GM19372 (cell line): Measurements from ENCODE around the gene SGMS1.
"Not testable (repeated sequence)": the region's sequence is repeated elsewhere in the genome, so short reads cannot be mapped to it uniquely, and the experiment has no call there.

ENCODE experiments used
- ATAC-seq: cut with Tn5 transposase; IDR thresholded peaks from one replicate; pipeline ENCODE4 v1.9.1; 2021; ENCODE audit warnings: mild to moderate bottlenecking, low read depth, moderate library complexity; ENCODE audit not compliant: unreplicated experiment

SGMS1 gene

DNA sequence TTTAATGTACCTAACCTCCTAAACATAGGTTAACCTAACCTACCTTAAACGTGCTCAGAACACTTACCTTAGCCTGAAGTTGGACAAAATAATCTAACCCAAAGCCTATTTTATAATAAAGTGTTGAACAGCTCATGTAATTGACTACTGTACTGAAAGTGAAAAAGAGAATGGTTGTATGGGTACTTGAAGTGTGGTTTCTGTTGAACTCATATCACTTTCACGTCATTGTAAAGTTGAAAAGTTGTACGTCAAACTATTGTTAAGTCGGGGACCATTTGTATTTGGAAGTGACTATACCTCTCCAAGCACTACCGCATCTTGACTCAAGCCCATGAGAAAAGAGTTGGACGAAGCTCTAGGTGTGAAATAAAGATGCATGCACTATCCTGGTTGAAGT lies 334.6 kb downstream of the SGMS1 start:
- no peak for ATAC-seq

DNA sequence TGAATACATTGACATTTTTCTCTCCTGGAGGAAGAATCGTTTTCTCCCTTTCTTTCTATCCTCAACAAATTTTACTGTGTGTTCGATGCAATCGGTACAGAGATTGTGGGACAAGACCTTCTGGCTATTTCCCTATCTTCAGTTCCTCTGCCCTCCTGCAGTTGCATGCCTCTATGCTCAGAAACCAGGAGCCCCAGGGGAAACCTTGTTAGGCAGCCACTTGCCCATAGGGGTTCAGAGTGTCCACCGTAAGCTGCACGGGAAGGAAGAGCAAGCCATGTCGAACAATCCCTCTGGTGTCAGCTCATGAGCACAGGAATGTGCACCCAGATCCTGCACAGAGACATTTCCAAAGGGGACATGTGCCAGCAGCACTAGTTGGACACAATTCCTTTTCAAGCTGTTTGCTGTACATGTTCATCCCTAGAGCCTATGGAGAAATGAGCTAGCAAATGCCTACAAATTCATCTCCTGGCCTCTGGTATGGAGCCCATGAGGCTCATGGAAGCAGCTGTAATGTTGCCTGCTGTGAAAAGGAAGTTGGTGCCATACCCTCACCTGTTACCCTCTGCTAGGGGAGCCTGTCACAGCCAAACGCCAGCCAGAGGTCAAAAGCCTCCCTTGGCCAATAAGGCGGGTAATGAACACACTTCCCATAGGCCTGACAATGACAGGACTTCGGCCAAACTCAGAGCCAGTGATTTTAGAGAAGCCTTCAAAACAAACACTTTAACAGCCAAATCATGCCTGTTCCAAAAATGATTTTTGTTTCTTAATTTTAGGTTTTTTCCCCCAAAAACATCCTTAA lies 336.6 kb downstream of the SGMS1 start:
- no peak for ATAC-seq

DNA sequence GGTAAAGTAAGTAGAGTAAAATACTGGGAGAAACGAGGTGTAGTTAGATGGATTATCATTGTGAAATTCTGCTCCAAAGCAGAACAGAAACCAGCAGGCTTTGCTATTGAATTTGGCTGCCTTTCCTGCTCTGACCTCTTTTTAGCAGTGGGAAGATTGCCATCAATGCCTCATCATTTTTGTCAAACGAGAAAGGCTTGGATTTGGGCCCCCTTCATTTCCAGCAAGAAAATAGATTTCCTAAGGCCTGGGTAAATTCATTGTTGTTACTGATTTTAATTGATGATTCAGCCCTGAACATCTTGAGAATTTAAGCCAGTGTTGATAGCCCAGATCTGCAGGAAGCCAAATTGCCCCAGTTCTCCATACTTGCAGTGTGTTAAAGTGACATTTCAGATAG lies 337.2 kb downstream of the SGMS1 start:
- no peak for ATAC-seq

- no peak for ATAC-seq
Measured at GRCh38 chr10:50281967-50282522, 341.7 kb downstream of the SGMS1 start.

DNA sequence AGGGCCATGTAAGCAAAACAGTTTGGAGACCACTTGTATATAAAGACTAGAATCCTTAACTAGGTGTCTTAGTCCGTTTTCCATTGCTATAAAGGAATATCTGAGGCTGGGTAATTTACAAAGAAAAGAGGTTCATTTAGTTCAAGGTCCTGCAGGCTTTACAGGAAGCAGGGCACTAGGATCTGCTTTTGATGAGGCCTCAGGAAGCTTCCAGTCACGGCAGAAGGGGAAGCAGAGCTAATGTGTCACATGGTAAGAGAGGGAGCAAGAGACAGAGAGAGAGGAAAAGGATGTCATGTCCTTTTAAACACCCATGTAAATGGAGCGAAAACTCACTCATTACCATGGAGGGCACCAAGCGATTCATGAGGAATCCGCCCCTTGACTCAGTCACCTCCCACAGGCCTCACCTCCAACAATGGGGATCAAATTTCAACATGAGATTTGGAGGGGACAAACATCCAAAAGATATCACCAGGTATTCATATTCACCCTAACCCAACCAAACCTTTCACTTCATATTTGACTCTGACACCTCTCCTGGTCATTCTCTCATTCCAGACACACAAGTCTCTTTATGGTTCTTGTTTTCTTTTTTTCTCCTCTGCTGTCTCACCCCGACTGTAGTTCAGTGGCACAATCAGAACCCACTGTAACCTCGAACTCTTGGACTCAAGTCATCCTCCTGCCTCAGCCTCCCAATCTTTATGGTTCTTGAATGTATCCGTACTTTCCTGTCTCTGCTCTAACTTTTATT lies 342.4 kb downstream of the SGMS1 start:
- ATAC-seq: no peak

DNA sequence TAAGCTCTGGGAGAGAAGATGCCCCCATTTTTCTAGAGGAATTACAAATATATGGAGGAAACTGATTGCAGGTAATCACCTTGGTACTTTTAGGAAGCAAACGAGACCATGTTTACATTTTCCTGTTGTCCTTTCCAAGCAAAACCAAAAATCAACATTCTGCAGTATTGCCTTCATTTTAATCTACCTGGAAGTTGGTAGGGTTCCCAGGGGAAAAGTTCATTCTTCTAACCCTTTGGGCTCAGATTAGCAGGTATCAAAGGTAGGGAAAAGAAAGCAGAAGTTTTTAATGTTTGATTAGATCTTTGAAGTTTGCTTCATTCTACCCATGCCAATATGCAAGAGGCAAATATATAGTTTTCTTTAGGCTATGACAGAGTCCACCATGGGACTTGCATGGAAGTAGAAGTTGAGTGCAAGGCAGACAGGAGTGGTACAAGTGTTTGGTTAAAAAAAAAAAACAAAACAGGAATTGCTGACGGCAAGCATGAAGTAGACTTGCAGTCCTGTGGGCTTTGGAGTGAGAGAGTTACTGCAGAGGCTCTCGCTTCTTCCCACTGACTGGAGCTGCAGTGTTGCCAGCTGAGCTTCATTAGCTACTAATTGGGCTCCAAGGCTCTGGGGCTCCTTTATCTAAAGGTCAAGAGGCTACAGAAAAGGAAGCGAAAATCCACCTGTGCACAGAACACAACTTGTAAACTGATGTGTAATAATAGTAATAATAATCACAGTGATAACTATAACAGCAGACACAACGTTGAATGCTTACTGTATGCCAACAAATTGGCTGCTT lies 343.5 kb downstream of the SGMS1 start:
- ATAC-seq: no peak

- no peak for ATAC-seq
Measured at GRCh38 chr10:50279489-50279888, 344.3 kb downstream of the SGMS1 start.

- ATAC-seq: peak; percentile 54
Measured at GRCh38 chr10:50275650-50276235, 348.0 kb downstream of the SGMS1 start.

GRCh38 chr10:50272531-50272930 lies 351.2 kb downstream of the SGMS1 start:
- ATAC-seq: no peak

DNA sequence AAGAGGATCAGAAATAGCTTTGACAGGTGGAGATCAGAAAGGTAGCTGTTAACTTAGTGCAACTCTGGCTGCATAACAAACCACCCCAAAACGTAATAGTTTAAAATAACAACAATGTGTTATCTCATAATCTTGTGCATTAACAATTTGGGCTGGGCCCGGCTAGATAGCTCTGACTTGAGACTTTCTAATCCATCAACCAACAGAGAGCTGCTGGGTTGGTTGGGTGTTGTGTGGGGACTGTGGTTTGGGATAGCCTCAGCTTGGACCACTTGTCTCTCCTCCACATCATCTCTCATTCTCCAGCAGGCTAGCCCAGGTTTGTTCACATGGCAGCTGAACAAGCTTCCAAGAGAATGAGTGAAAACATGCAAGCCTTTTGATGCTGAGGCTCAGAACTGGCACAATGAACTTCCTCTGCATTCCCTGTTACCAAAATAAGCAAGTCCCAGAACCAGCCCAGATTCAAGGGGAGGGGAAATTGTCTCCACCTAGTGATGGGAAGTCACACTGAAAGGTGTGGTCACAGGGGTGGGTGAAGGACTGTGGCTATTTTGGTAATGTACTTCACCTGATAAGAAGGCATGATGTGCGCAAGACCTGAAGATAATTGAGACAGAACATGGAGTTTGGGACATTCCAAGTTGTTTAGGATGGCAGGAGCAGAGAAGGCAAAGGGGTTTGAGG lies 352.0 kb downstream of the SGMS1 start:
- ATAC-seq: no peak

- ATAC-seq: not testable (repeated sequence)
Measured at GRCh38 chr10:50267877-50268276, 355.9 kb downstream of the SGMS1 start.

- ATAC-seq: not testable (repeated sequence)
Measured at GRCh38 chr10:50262625-50263024, 361.1 kb downstream of the SGMS1 start.

GRCh38 chr10:50260791-50261281 lies 362.9 kb downstream of the SGMS1 start:
- ATAC-seq: peak; percentile 99
